Mesenchymal stem cell (in vitro differentiated cells and primary cell): ENCODE measurements around the gene MAP3K8.

Experiments used
- DNase-seq: peaks from one replicate; pipeline ENCODE4 v3.0.0-alpha.2; 2013
- H2AFZ ChIP-seq: one replicate; pipeline ENCODE4 v1.6.1; 2013; ENCODE audit warnings: low read depth, mild to moderate bottlenecking, control low read depth, inconsistent platforms, low read length, moderate library complexity
- H2AK5ac ChIP-seq: 2 replicates; pipeline ENCODE4 v1.6.1; 2013; ENCODE audit warnings: low read length, moderate library complexity, mild to moderate bottlenecking, inconsistent platforms; ENCODE audit not compliant: severe bottlenecking
- H2BK120ac ChIP-seq: one replicate; pipeline ENCODE4 v1.6.1; 2013; ENCODE audit warnings: low read depth, mild to moderate bottlenecking, inconsistent platforms, low read length, moderate library complexity
- H2BK12ac ChIP-seq, 2 experiments: one replicate each; pipeline ENCODE4 v1.6.1; 2013; ENCODE audit warnings: inconsistent platforms in 2 of 2, low read length in 2 of 2, mild to moderate bottlenecking in 2 of 2, moderate library complexity in 2 of 2, control low read depth in 1 of 2
- H2BK15ac ChIP-seq: one replicate; pipeline ENCODE4 v1.6.1; 2013; ENCODE audit warnings: mild to moderate bottlenecking, low read depth, inconsistent platforms; ENCODE audit not compliant: poor library complexity, severe bottlenecking
- H2BK5ac ChIP-seq: 2 replicates; pipeline ENCODE4 v1.6.1; 2013; ENCODE audit warnings: low read depth, mild to moderate bottlenecking, low read length, control low read depth, inconsistent platforms; ENCODE audit not compliant: poor library complexity, severe bottlenecking
- H3K14ac ChIP-seq, 2 experiments: one replicate each; pipeline ENCODE4 v1.6.1; 2013; ENCODE audit warnings: inconsistent platforms in 2 of 2, low read length in 2 of 2, control low read depth in 1 of 2, mild to moderate bottlenecking in 1 of 2, moderate library complexity in 1 of 2
- H3K18ac ChIP-seq, 2 experiments: one replicate each; pipeline ENCODE4 v1.6.1; 2013; ENCODE audit warnings: inconsistent platforms in 2 of 2, low read length in 2 of 2, control low read depth in 1 of 2, low read depth in 1 of 2, mild to moderate bottlenecking in 1 of 2
- H3K23ac ChIP-seq, 2 experiments: one replicate each; pipeline ENCODE4 v1.6.1; 2013; ENCODE audit warnings: inconsistent platforms in 2 of 2, low read length in 2 of 2, mild to moderate bottlenecking in 2 of 2, moderate library complexity in 2 of 2, control low read depth in 1 of 2
- H3K27ac ChIP-seq: 2 replicates; pipeline ENCODE4 v1.5.1; 2013; ENCODE audit warnings: mild to moderate bottlenecking, moderate library complexity, low read length, control low read depth, inconsistent platforms; ENCODE audit not compliant: poor library complexity, severe bottlenecking
- H3K27me3 ChIP-seq, 2 experiments: 2 replicates each; pipeline versions ENCODE4 v1.6.1 to v1.7.0; 2013; ENCODE audit warnings: low read length in 2 of 2, mild to moderate bottlenecking in 2 of 2, moderate library complexity in 2 of 2, control low read depth in 1 of 2, inconsistent platforms in 1 of 2; ENCODE audit not compliant: control insufficient read depth in 1 of 2, insufficient read depth in 1 of 2
- H3K36me3 ChIP-seq, 2 experiments: 2 replicates each; pipeline versions ENCODE4 v1.6.1 to v1.7.0; 2013; ENCODE audit warnings: low read length in 2 of 2, control low read depth in 1 of 2, inconsistent platforms in 1 of 2, low read depth in 1 of 2, mild to moderate bottlenecking in 1 of 2; ENCODE audit not compliant: insufficient read depth in 2 of 2, control insufficient read depth in 1 of 2
- H3K4ac ChIP-seq, 2 experiments: one replicate each; pipeline ENCODE4 v1.6.1; 2013; ENCODE audit warnings: inconsistent platforms in 2 of 2, low read length in 2 of 2, mild to moderate bottlenecking in 2 of 2, moderate library complexity in 2 of 2, control low read depth in 1 of 2, low read depth in 1 of 2
- H3K4me1 ChIP-seq: 2 replicates; pipeline ENCODE4 v1.6.1; 2013; ENCODE audit warnings: low read depth, low read length, control low read depth; ENCODE audit not compliant: control insufficient read depth, insufficient read depth
- H3K4me2 ChIP-seq: 2 replicates; pipeline ENCODE4 v1.6.1; 2013; ENCODE audit warnings: low read length, mild to moderate bottlenecking, inconsistent platforms; ENCODE audit not compliant: poor library complexity, severe bottlenecking
- H3K4me3 ChIP-seq, 2 experiments: 2 replicates each; pipeline versions ENCODE4 v1.5.1 to v1.7.0; 2013; ENCODE audit warnings: low read length in 2 of 2, mild to moderate bottlenecking in 2 of 2, control low read depth in 1 of 2, low read depth in 1 of 2; ENCODE audit not compliant: insufficient read depth in 1 of 2
- H3K79me1 ChIP-seq: replicated peaks from 2 replicates; pipeline ENCODE4 v1.6.1; 2013; ENCODE audit warnings: mild to moderate bottlenecking, control low read depth, low read length, inconsistent platforms; ENCODE audit not compliant: poor library complexity, severe bottlenecking
- H3K9ac ChIP-seq: 2 replicates; pipeline ENCODE4 v1.7.0; 2013; ENCODE audit warnings: mild to moderate bottlenecking, low read length, moderate library complexity
- H3K9me3 ChIP-seq: 2 replicates; pipeline ENCODE4 v1.7.0; 2013; ENCODE audit warnings: mild to moderate bottlenecking, low read length; ENCODE audit not compliant: control insufficient read depth
- H4K8ac ChIP-seq: one replicate; pipeline ENCODE4 v1.6.1; 2013; ENCODE audit warnings: inconsistent platforms, mild to moderate bottlenecking, low read length, moderate library complexity
- H4K91ac ChIP-seq: one replicate; pipeline ENCODE4 v1.6.1; 2013; ENCODE audit warnings: mild to moderate bottlenecking, low read length, inconsistent platforms
- WGBS: methylation state at CpG from one replicate; pipeline ENCODE4 v1.1.7; 2013; ENCODE audit warnings: mixed read lengths; 5-methylcytosine and 5-hydroxymethylcytosine counted together

The MAP3K8 gene

GRCh38 chr10:30396293-30396692, 37.7 kb upstream of the MAP3K8 start:
- Histone ChIP-seq H3K4me1 (peaks cover 2% of the 10 kb centered on the region), H3K9ac (no peak overlapping the region), H2BK12ac (no peak overlapping the region), H3K36me3 (no peaks in the 10 kb centered on the region), H3K4me2 (no peak overlapping the region), H2BK5ac (no peak overlapping the region), H3K4me3 (no peak overlapping the region), H3K23ac (no peak overlapping the region), H3K4ac (no peak overlapping the region), H3K18ac (no peak overlapping the region), H2BK120ac (no peak overlapping the region), H2BK15ac (no peak overlapping the region), H4K91ac (no peak overlapping the region), H2AFZ (no peak overlapping the region), H3K27me3 (peaks cover 14 to 16% of the 10 kb centered on the region in 2 experiments), H3K27ac (no peak overlapping the region), H3K79me1 (no peaks in the 10 kb centered on the region), H3K9me3 (no peaks in the 10 kb centered on the region), H3K14ac (no peak overlapping the region), H2AK5ac (no peak overlapping the region), H4K8ac (no peak overlapping the region)
- 55% methylated on average over 2 of the region's 3 CpGs for WGBS
- DNase-seq: no peak

- Histone ChIP-seq H2BK5ac (no peak overlapping the region), H3K9ac (no peak overlapping the region), H4K91ac (no peak overlapping the region), H2BK15ac (peak overlapping the region; percentile 8), H3K4me3 (no peak overlapping the region), H2AFZ (no peak overlapping the region), H3K14ac (no peak overlapping the region), H3K27me3 (peaks cover 14 to 16% of the 10 kb centered on the region in 2 experiments), H3K18ac (no peak overlapping the region), H3K79me1 (no peaks in the 10 kb centered on the region), H2BK12ac (no peak overlapping the region), H3K4me1 (peaks cover 2% of the 10 kb centered on the region), H3K4me2 (no peak overlapping the region), H3K4ac (no peak overlapping the region), H3K9me3 (no peaks in the 10 kb centered on the region), H3K36me3 (no peaks in the 10 kb centered on the region), H2BK120ac (no peak overlapping the region), H2AK5ac (no peak overlapping the region), H3K27ac (no peak overlapping the region), H4K8ac (no peak overlapping the region), H3K23ac (no peak overlapping the region)
- WGBS: 88% methylated on average over 2 of the region's 2 CpGs
- no peak for DNase-seq
Measured at GRCh38 chr10:30396698-30397097, 37.3 kb upstream of the MAP3K8 start.

- no peak overlapping the region for H3K4me3 ChIP-seq
- DNase-seq: no peak
Measured at GRCh38 chr10:30398193-30398592, 35.8 kb upstream of the MAP3K8 start.

GRCh38 chr10:30398788-30399187, 35.2 kb upstream of the MAP3K8 start:
- no peak overlapping the region for H3K4me2 ChIP-seq
- no peak overlapping the region for H2BK5ac ChIP-seq
- no peaks in the 10 kb centered on the region for H3K36me3 ChIP-seq
- H3K18ac ChIP-seq: no peak overlapping the region
- H2BK12ac ChIP-seq: no peak overlapping the region
- no peak overlapping the region for H2BK120ac ChIP-seq
- no peak overlapping the region for H3K23ac ChIP-seq
- H3K9ac ChIP-seq: no peak overlapping the region
- no peak overlapping the region for H3K27ac ChIP-seq
- no peak overlapping the region for H4K91ac ChIP-seq
- H2BK15ac ChIP-seq: no peak overlapping the region
- WGBS: 66% methylated on average over 3 of the region's 4 CpGs
- H3K9me3 ChIP-seq: peaks cover 7% of the 10 kb centered on the region
- H3K14ac ChIP-seq: no peak overlapping the region
- no peak overlapping the region for H4K8ac ChIP-seq
- no peak for DNase-seq
- H3K4me1 ChIP-seq: no peaks in the 10 kb centered on the region
- H3K27me3 ChIP-seq: peaks cover 12 to 14% of the 10 kb centered on the region in 2 experiments
- H3K79me1 ChIP-seq: no peaks in the 10 kb centered on the region
- H2AK5ac ChIP-seq: no peak overlapping the region
- H3K4me3 ChIP-seq: no peak overlapping the region
- H3K4ac ChIP-seq: no peak overlapping the region
- H2AFZ ChIP-seq: no peak overlapping the region

More at GRCh38 chr10:30398193-30398592, 35.8 kb upstream of the MAP3K8 start:
- Histone ChIP-seq H4K91ac (no peak overlapping the region), H3K4ac (no peak overlapping the region), H3K4me1 (no peaks in the 10 kb centered on the region), H3K27ac (no peak overlapping the region), H2BK15ac (no peak overlapping the region), H4K8ac (no peak overlapping the region), H3K23ac (no peak overlapping the region), H2BK5ac (no peak overlapping the region), H3K79me1 (no peaks in the 10 kb centered on the region), H3K14ac (no peak overlapping the region), H3K27me3 (peaks cover 14 to 16% of the 10 kb centered on the region in 2 experiments), H3K36me3 (no peaks in the 10 kb centered on the region), H3K18ac (no peak overlapping the region), H2AFZ (no peak overlapping the region), H3K9ac (no peak overlapping the region), H2BK12ac (no peak overlapping the region), H2AK5ac (no peak overlapping the region), H2BK120ac (no peak overlapping the region), H3K4me2 (no peak overlapping the region), H3K9me3 (peaks cover 1% of the 10 kb centered on the region)
- WGBS: 63% methylated on average over 2 of the region's 2 CpGs
